WI38 (cell line): Measurements from ENCODE around the gene ELOA.

Experiments
- H3K4me3 ChIP-seq: 2 replicates; pipeline ENCODE4 v1.5.1; 2011; ENCODE audit warnings: low read depth, mild to moderate bottlenecking, control low read depth, low read length
- TF ChIP-seq, protein P1 (sequence below): IDR thresholded peaks from 2 replicates; pipeline ENCODE4 v1.5.1; 2012; ENCODE audit warnings: low read depth, mild to moderate bottlenecking, control low read depth, low read length

Gene ELOA

DNA sequence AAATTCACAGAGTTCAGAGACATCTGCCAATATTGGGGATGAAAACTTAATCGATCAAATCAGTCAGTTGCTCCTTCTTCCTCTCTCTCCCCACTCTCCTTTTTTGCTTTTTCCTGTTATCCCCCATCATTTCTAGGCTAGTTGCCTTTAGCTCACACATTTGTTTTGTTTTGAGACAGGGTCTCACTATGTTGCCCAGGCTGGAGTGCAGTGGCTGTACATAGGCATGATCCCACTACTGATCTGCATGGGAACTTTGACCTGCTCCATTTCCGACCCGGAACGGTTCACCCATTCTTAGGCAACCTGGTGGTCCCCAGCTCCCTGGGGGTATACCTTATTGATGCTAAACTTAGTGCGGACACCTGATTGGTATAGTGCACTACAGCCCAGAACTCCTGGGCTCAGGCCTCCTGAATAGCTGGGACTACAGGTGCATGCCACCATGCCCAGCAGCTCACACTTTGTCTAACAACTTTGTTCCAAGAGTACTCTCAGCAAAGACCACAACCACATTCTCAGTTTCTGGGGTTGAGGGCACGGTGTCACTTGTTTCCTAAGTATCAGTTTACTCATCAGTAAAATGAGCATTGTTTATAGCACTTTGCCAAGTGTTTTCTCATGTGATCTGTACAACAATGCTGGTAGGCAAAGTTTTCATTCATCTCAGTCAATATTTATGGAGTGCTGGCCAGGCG, 6.7 kb upstream of the ELOA start:
- no peak overlapping the region for H3K4me3 ChIP-seq
- TF ChIP-seq, protein P1, sequence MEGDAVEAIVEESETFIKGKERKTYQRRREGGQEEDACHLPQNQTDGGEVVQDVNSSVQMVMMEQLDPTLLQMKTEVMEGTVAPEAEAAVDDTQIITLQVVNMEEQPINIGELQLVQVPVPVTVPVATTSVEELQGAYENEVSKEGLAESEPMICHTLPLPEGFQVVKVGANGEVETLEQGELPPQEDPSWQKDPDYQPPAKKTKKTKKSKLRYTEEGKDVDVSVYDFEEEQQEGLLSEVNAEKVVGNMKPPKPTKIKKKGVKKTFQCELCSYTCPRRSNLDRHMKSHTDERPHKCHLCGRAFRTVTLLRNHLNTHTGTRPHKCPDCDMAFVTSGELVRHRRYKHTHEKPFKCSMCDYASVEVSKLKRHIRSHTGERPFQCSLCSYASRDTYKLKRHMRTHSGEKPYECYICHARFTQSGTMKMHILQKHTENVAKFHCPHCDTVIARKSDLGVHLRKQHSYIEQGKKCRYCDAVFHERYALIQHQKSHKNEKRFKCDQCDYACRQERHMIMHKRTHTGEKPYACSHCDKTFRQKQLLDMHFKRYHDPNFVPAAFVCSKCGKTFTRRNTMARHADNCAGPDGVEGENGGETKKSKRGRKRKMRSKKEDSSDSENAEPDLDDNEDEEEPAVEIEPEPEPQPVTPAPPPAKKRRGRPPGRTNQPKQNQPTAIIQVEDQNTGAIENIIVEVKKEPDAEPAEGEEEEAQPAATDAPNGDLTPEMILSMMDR: no peak

DNA sequence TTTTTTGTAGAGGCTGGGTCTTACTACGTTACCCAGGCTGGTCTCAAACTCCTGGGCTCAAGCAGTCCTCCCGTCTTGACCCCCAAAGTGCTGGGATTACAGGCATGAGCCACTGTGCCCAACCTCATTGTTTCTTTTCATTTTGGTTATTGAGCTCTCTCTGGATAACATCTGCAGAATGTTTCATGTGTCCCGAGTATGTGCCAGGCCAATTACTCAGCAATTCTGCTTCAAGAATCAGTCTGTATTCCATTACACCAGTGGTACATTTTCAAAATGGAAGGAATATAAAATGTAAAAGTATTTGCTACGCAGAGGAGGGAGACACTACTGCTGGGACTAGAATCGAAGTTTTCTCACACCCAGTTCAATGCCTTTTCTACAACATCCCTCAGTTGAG, 1.7 kb upstream of the ELOA start:
- TF ChIP-seq, protein P1: no peak
- no peak overlapping the region for H3K4me3 ChIP-seq

DNA sequence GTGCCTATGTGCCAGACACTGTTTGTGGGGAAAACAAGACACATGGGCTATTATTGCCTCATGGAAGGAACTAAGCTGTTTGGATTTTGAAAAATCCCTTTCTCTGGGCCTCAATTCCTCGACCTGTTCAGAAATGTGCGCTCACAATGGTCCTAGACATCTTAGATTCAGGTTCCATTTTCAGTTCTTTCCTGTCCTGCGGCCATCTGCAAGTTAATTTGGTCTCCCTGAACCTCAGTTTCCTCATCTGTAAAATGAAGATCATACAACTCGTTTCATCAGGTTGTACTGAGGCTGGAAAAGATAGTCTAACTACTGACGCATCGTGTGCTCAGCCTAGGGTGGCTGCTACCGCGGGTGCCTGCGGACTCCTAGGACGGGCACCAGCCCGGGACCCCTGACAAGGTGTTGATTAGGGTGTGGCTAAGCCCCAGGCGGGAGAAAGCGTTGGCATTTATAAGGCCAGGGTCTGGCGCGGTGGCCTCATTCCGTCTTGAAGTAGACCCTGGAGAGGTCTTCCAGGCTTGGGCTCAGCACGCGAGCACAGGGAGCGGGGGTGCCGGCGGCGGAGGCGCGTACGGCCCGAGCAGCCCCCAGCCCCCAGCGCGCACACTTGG, 493 bp upstream of the ELOA start:
- TF ChIP-seq, protein P1: no peak
- peak overlapping the region; percentile 83 for H3K4me3 ChIP-seq

DNA sequence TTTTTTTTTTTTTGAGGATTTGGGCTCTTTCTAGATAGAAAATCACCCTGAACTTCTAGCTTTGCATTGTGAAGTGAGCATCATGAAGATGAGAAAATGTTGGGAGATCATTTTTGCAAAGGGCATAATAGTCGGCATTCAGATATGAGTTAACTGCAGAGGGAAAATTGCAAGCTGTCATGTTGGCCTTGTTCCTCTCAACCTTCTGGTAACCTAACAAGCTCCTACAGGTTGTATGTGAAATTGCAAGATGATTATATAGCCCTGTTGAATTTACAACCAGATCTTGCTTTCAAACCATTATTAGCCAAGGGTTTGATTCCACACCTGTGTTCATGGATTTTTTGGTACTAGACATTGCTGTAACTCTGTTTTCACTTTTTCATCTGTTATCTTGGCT, 2.2 kb downstream of the ELOA start:
- H3K4me3 ChIP-seq: no peak overlapping the region
- TF ChIP-seq, protein P1: peak; percentile 35; the same call in 1 of the 2 replicates

DNA sequence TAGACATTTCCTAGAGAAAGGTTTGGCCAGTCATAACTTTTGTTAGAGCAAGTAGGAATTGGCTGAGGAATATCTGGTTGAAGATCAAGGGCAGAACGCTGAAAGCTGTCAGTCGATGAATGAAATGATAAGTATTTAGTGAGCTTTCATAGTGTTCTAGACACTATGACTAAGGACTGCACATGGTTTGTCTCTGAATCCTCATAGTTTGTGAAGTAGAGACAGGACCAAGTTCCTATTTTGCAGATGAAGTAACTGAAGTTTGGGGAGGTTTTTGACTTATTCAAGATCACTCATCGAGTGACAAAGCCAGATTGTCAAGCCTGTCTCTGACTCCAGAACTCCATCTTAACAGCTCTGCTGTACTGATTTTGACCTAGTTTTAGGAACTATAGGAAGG, 4.7 kb downstream of the ELOA start:
- TF ChIP-seq, protein P1: no peak

DNA sequence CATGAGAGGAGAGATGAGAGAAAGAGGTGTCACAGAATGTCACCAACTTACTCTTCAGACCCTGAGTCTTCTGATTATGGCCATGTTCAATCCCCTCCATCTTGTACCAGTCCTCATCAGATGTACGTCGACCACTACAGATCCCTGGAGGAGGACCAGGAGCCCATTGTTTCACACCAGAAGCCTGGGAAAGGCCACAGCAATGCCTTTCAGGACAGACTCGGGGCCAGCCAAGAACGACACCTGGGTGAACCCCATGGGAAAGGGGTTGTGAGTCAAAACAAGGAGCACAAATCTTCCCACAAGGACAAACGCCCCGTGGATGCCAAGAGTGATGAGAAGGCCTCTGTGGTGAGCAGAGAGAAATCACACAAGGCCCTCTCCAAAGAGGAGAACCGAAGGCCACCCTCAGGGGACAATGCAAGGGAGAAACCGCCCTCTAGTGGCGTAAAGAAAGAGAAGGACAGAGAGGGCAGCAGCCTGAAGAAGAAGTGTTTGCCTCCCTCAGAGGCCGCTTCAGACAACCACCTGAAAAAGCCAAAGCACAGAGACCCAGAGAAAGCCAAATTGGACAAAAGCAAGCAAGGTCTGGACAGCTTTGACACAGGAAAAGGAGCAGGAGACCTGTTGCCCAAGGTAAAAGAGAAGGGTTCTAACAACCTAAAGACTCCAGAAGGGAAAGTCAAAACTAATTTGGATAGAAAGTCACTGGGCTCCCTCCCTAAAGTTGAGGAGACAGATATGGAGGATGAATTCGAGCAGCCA, 8.0 kb downstream of the ELOA start:
- H3K4me3 ChIP-seq: no peak overlapping the region
- TF ChIP-seq, protein P1: peak; percentile 79

More for the DNA sequence above, 4.7 kb downstream of the ELOA start:
- no peak overlapping the region for H3K4me3 ChIP-seq

DNA sequence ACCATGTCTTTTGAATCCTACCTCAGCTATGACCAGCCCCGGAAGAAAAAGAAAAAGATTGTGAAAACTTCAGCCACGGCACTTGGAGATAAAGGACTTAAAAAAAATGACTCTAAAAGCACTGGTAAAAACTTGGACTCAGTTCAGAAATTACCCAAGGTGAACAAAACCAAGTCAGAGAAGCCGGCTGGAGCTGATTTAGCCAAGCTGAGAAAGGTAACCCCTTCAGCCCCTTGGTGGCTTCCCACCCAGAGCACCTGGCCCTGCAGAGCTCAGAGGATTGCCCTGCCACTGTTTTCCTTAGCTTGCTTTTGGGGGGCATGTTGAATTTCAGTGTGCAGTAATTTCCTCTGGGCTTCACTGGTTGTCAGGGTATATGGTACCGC, 8.5 kb downstream of the ELOA start:
- TF ChIP-seq, protein P1: no peak
- H3K4me3 ChIP-seq: no peak overlapping the region
